Measurements from ENCODE around the gene NF2. TPM values are rescaled to one million over a fixed set of nuclear protein-coding genes. Genes with fewer than 3 reads are reported as not detected.

NF2 gene
- total RNA-seq, 1 donor from 2014 or later: 140 TPM

DNA sequence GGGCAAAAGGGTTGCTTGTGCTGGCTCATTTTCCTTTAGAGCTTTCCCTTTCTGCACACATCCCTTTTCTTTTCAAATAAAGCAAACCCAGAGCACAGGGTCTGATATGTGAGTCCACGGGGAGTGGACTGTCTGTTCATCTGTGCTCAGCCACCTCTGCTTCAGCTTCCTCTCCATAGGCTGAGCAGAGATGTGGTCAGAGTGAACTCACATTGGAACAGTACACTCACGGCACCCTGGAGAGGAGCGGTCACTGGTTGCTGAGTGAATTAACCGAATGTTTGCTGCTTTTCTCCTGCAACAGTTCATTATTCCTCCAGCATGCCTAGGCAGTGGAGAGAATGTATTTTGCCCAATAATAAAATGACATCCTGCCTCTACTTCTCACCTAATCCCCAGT is 80.1 kb downstream of the NF2 start:
- no peak for DNase-seq (ENCODE audit: low read depth)
- no peak overlapping the region for H3K4me3 ChIP-seq (ENCODE audit: low read depth, low read length)
- TF ChIP-seq, protein P1, sequence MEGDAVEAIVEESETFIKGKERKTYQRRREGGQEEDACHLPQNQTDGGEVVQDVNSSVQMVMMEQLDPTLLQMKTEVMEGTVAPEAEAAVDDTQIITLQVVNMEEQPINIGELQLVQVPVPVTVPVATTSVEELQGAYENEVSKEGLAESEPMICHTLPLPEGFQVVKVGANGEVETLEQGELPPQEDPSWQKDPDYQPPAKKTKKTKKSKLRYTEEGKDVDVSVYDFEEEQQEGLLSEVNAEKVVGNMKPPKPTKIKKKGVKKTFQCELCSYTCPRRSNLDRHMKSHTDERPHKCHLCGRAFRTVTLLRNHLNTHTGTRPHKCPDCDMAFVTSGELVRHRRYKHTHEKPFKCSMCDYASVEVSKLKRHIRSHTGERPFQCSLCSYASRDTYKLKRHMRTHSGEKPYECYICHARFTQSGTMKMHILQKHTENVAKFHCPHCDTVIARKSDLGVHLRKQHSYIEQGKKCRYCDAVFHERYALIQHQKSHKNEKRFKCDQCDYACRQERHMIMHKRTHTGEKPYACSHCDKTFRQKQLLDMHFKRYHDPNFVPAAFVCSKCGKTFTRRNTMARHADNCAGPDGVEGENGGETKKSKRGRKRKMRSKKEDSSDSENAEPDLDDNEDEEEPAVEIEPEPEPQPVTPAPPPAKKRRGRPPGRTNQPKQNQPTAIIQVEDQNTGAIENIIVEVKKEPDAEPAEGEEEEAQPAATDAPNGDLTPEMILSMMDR (conservative IDR thresholded peaks at IDR 0.05; ENCODE audit: low read depth, low read length): no peak

DNA sequence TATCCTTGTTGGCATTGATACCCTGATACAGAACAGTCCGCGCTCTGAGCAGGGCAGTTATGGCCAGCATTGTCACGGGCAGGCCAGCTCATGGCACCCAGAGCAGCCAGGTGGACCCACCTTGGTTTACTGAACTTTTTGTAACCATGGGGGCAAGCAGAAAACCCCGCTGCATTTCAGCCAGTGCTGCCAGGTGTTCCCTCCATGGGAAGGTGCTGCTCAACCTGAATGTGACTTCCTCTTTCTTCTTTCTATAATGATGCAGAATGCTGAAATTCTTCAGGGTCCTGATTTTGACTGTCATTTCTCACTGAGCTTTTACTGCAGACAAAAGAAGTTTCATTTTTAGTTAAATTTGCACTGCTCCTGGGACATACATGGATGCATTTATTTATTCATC is 80.8 kb downstream of the NF2 start:
- TF ChIP-seq, protein P1 (conservative IDR thresholded peaks at IDR 0.05; ENCODE audit: low read depth, low read length): no peak

DNA sequence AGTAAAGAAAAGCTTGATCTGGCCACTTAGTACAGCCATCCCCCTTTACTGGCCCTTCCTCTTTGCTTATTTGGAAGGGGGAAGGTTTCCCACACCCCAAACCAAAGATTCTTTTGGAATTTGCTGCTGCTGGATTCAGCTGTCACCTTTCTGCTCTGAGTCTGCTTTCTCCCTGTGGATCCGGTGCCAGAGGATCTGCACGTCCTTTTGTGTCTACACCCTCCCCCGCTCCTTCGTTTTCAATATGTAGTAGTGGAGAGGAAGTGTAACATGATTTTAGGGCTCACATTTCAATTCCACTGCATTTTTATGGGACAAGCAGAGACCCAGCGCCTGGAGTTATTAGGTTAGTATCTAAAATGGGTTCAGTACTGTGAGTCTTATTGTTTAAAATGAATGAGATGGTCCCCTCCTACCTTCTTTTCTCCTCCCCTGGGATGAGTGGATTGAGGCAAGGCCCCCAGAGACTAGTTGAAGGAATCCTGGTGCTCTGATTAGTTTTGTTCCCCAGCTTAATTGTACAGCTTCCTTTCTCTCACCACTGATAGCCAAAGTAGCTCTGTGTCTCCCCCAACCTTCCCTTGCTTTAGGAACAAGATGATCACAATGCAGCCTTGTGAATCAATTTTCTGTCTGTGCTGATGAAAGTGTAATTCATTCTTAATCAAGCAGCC is 85.9 kb downstream of the NF2 start:
- TF ChIP-seq, protein P1 (conservative IDR thresholded peaks at IDR 0.05; ENCODE audit: low read depth, low read length): no peak
- DNase-seq (ENCODE audit: low read depth): no peak
- H3K4me3 ChIP-seq (ENCODE audit: low read depth, low read length): no peak overlapping the region

More for the DNA sequence above, 80.8 kb downstream of the NF2 start:
- no peak for DNase-seq (ENCODE audit: low read depth)
- H3K4me3 ChIP-seq (ENCODE audit: low read depth, low read length): no peak overlapping the region

DNA sequence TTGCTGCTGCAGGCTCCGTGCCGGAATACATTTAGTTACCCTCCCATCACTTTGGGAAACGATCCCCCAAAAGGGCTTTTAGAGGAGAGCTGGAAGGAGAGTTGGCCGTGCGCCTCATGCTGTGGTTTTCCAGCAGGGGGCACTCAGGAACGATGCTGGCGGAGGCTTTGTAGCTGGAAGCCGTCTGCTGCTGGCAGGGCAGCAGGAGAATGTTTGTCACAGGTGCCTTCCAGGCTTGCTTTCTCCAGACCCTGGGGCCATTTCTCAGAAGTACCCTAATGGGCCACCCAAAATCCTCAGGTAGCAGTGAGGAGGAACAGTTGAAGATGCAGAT is 86.4 kb downstream of the NF2 start:
- no peak overlapping the region for H3K4me3 ChIP-seq (ENCODE audit: low read depth, low read length)
- DNase-seq (ENCODE audit: low read depth): no peak
- TF ChIP-seq, protein P1 (conservative IDR thresholded peaks at IDR 0.05; ENCODE audit: low read depth, low read length): peak; percentile 79

DNA sequence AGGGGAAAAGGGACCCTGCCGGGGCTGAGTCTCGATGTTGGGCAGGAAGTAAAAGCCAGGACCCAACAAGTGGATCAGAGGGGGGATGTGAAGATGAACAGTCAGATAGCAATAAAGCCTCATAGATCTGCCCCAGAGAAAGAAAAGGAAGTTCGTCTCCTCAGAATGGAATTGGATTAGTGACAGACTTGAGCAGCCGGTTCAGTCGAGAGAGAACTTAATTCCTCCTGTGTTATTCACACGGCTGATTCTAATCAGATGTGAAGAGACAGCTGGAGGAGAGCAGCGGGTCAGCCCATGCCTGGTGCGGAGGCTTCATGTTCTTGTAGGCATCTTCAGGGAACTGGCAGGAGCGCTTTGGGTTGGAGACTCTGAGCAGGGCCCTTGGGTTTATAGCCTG is 87.0 kb downstream of the NF2 start:
- TF ChIP-seq, protein P1 (conservative IDR thresholded peaks at IDR 0.05; ENCODE audit: low read depth, low read length): no peak

DNA sequence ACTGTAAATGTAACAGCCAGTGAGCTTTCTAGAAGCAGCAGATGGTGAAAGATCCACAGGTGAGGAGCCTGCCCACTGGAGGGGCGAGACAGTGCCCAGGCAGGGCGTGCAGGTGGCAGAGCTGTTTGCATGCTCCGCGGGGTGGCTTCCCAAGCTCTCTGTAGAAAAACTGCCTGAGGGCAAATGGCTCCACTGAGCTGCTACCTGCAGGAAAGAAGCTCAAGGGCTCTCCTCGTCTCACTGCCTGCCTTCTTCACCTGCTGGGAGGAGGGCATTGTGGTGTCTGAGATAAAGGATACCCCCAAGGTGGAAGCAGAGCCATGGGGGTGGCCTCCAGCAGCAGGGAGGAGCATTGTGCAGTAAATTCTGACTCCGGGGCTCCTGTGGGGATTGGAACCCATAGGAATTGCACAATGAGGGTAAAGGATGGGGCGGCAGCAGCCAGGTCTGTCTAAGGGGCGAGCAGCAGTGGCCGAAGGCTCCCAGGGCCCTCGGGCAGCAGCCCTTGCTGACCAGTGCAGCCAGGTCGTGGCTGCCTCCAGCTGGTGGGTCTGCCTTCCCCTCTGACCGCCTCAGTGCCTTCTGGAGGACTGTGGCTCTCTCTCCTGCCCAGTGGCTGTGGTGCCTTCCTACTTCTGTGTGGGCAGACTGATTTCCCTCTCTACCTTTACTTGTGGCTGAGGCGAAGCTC is 88.3 kb downstream of the NF2 start:
- H3K4me3 ChIP-seq (ENCODE audit: low read depth, low read length): no peak overlapping the region
- TF ChIP-seq, protein P1 (conservative IDR thresholded peaks at IDR 0.05; ENCODE audit: low read depth, low read length): no peak
- no peak for DNase-seq (ENCODE audit: low read depth)

More for the DNA sequence above, 87.0 kb downstream of the NF2 start:
- no peak for DNase-seq (ENCODE audit: low read depth)
- H3K4me3 ChIP-seq (ENCODE audit: low read depth, low read length): no peak overlapping the region

DNA sequence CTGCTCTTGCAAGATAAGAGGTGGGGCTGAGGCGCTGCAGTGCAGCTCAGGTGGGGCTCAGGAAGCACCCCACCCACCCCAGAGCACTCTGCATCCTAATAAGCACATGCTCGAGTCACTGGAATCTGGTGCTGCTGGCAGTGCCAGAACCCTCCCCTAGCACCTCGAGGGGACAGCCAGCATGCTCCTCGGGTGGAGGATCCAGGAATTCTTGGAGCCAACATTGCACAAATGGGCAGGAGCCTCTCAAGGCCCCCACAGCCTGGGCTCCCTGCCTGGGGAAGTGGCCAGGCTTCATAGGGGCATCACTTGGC is 88.9 kb downstream of the NF2 start:
- TF ChIP-seq, protein P1 (conservative IDR thresholded peaks at IDR 0.05; ENCODE audit: low read depth, low read length): no peak
- H3K4me3 ChIP-seq (ENCODE audit: low read depth, low read length): no peak overlapping the region
- DNase-seq (ENCODE audit: low read depth): no peak
